ENCODE data around the gene SALL1. TPM values are rescaled to one million over a fixed set of nuclear protein-coding genes. Genes with fewer than 3 reads are reported as not detected.

The SALL1 gene
- total RNA-seq, 1 experiment from 2014 or later = not detected

DNA sequence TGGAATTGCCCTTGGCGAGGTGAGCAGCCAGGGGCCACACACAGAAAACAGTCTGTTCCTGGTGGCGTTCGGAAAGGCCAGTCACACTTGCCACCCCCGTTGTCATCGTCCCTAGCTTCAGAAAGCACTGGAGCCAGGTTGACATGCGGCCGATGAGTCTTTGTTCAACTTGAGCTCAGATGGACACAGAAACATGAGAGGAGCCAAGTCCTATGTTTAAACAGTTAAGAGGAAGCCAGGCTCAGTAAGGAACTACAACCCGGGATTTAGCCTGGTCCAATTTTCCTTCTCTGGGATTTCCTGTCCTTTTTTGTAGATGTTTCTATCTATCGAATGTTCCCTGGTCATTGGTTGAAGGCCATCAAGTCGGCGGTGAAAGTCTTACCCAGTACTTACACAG, 19.5 kb downstream of the SALL1 start:
- no peaks in the 10 kb centered on the region for H3K4me1 Mint-ChIP-seq (ENCODE audit: low read depth, unreplicated experiment)
- H3K36me3 Mint-ChIP-seq (ENCODE audit: insufficient read depth, unreplicated experiment) = no peaks in the 10 kb centered on the region
- H3K9me3 Mint-ChIP-seq (ENCODE audit: low read depth, unreplicated experiment) = no peaks in the 10 kb centered on the region
- H3K4me3 Mint-ChIP-seq (ENCODE audit: low read depth, unreplicated experiment) = no peak overlapping the region
- BruUV-seq (replicated peaks) = no TSS peak
- intact Hi-C loops (cut with micrococcal nuclease; ENCODE audit: unreplicated experiment) = no loop called here
- H3K27ac Mint-ChIP-seq (ENCODE audit: unreplicated experiment) = no peak overlapping the region
- no peak for DNase-seq
- TF ChIP-seq, protein P1, sequence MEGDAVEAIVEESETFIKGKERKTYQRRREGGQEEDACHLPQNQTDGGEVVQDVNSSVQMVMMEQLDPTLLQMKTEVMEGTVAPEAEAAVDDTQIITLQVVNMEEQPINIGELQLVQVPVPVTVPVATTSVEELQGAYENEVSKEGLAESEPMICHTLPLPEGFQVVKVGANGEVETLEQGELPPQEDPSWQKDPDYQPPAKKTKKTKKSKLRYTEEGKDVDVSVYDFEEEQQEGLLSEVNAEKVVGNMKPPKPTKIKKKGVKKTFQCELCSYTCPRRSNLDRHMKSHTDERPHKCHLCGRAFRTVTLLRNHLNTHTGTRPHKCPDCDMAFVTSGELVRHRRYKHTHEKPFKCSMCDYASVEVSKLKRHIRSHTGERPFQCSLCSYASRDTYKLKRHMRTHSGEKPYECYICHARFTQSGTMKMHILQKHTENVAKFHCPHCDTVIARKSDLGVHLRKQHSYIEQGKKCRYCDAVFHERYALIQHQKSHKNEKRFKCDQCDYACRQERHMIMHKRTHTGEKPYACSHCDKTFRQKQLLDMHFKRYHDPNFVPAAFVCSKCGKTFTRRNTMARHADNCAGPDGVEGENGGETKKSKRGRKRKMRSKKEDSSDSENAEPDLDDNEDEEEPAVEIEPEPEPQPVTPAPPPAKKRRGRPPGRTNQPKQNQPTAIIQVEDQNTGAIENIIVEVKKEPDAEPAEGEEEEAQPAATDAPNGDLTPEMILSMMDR (IDR thresholded peaks at IDR 0.05; ENCODE audit: unreplicated experiment) = no peak
- CTCF ChIA-PET = no interaction called here
- H3K27me3 Mint-ChIP-seq (ENCODE audit: unreplicated experiment) = peaks cover 68% of the 10 kb centered on the region

DNA sequence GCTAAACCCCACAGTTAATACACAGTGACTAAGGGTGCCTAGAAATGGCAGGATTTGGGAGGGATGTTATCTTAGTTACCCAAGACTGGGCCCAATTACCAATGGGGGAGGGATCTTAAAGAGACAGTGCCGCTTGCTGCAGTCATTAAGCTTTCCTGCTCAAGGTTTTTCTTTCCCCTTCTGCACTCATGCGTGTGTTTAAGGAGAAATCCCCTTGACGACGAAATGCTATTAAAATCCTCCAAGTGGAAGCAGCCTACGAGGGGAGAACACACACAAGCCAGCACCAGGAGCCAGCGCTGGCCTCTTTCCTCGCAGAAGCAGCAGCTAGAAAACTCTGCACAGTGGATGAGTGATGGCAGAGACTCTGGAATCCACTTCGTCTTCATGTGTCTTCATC, 22.0 kb downstream of the SALL1 start:
- Mint-ChIP-seq H3K27me3 (ENCODE audit: unreplicated experiment) (peaks cover 84% of the 10 kb centered on the region), H3K4me1 (ENCODE audit: low read depth, unreplicated experiment) (no peaks in the 10 kb centered on the region), H3K36me3 (ENCODE audit: insufficient read depth, unreplicated experiment) (no peaks in the 10 kb centered on the region), H3K4me3 (ENCODE audit: low read depth, unreplicated experiment) (no peak overlapping the region), H3K9me3 (ENCODE audit: low read depth, unreplicated experiment) (no peaks in the 10 kb centered on the region), H3K27ac (ENCODE audit: unreplicated experiment) (no peak overlapping the region)
- CTCF ChIA-PET = no interaction called here
- TF ChIP-seq, protein P1 (IDR thresholded peaks at IDR 0.05; ENCODE audit: unreplicated experiment) = no peak
- DNase-seq = no peak
- BruUV-seq (replicated peaks) = no TSS peak
- intact Hi-C loops (cut with micrococcal nuclease; ENCODE audit: unreplicated experiment) = no loop called here

DNA sequence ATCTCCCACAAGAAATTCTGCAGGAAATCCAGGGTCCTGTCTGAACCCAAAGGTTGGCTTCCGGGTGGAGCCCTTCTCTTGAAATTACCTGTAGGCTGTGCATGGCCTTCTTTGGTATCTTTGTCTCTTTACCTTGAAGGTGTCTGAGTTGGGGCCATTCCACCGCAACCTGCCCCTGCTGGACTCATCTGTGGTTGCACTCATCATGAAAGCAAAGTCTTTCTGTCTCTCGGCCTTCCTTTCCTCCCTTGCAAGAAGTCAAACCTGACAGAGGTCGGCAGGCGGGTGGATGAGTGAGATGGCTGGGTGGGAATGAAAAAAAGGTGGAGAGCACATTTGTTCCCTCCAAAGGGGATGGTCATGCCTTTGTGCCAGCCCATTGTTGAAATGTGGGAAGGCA, 25.1 kb downstream of the SALL1 start:
- H3K27ac Mint-ChIP-seq (ENCODE audit: unreplicated experiment) = no peak overlapping the region
- TF ChIP-seq, protein P1 (IDR thresholded peaks at IDR 0.05; ENCODE audit: unreplicated experiment) = no peak
- H3K27me3 Mint-ChIP-seq (ENCODE audit: unreplicated experiment) = peaks cover 91% of the 10 kb centered on the region
- intact Hi-C loops (cut with micrococcal nuclease; ENCODE audit: unreplicated experiment) = no loop called here
- DNase-seq = no peak
- no peaks in the 10 kb centered on the region for H3K4me1 Mint-ChIP-seq (ENCODE audit: low read depth, unreplicated experiment)
- no peaks in the 10 kb centered on the region for H3K36me3 Mint-ChIP-seq (ENCODE audit: insufficient read depth, unreplicated experiment)
- BruUV-seq (replicated peaks) = no TSS peak
- CTCF ChIA-PET = no interaction called here
- no peaks in the 10 kb centered on the region for H3K9me3 Mint-ChIP-seq (ENCODE audit: low read depth, unreplicated experiment)
- no peak overlapping the region for H3K4me3 Mint-ChIP-seq (ENCODE audit: low read depth, unreplicated experiment)

DNA sequence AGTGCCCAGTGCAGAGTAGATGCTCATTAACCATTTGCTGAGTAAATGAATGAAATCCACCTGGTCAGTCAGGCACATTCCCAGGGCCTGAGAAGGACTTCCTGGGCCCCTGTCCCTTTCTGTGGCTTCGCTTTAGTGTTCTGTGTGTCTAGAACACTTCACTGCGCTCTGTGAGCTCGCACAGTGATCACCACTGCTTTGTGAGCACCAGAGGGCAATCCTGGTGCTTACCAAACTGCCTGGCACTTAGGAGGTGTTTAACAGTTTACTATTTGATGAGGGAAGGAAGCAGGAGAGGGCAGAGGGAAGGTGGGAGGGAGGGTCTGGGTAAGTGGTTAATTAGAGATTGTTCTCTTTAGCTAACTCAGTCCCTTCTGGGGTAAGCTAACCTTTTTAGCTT, 26.2 kb downstream of the SALL1 start:
- H3K27ac Mint-ChIP-seq (ENCODE audit: unreplicated experiment) = no peak overlapping the region
- H3K9me3 Mint-ChIP-seq (ENCODE audit: low read depth, unreplicated experiment) = no peaks in the 10 kb centered on the region
- CTCF ChIA-PET = interaction anchor here (0.7 to 0.8 kb wide), 2 partner anchors 8 to 1699 kb away, joined by 4 to 9 read pairs; no protein-coding TSS in a partner anchor
- intact Hi-C loops (cut with micrococcal nuclease; ENCODE audit: unreplicated experiment) = no loop called here
- BruUV-seq (replicated peaks) = no TSS peak
- TF ChIP-seq, protein P1 (IDR thresholded peaks at IDR 0.05; ENCODE audit: unreplicated experiment) = no peak
- no peak overlapping the region for H3K4me3 Mint-ChIP-seq (ENCODE audit: low read depth, unreplicated experiment)
- peaks cover 87% of the 10 kb centered on the region for H3K27me3 Mint-ChIP-seq (ENCODE audit: unreplicated experiment)
- DNase-seq = no peak
- H3K4me1 Mint-ChIP-seq (ENCODE audit: low read depth, unreplicated experiment) = no peaks in the 10 kb centered on the region
- no peaks in the 10 kb centered on the region for H3K36me3 Mint-ChIP-seq (ENCODE audit: insufficient read depth, unreplicated experiment)
